HCT116 (cell line): ENCODE measurements around the gene FRS2. TPM values are rescaled to one million over a fixed set of nuclear protein-coding genes. Genes with fewer than 3 reads are reported as not detected.

Experiments
- ATAC-seq: fragments of 200-7000 bp; cut with Tn5 transposase; 2 replicates; pipeline ENCODE4 v1.9.1; 2020; ENCODE audit warnings: mild to moderate bottlenecking, moderate library complexity
- BruUV-seq: library from RNA; stranded (reverse); fragments of 400-500 nt; replicated peaks from 2 replicates; lab custom pipeline; 2021; lab: Mats Ljungman, UMichigan
- CTCF ChIA-PET: fragments of 300-600 bp; sonication (Branson Sonifier 250); formaldehyde crosslinking; loops from one replicate; lab custom pipeline; 2021; ENCODE audit warnings: antibody characterized with exemption; lab: Charles Lee
- POLR2A ChIA-PET: fragments of 300-600, 350-600 bp; sonication (Branson Sonifier 250); formaldehyde crosslinking; loops from one replicate; lab custom pipeline; 2021; ENCODE audit warnings: antibody characterized with exemption; lab: Charles Lee
- RAD21 ChIA-PET, 2 experiments: fragments of 300-600 bp; sonication (Branson Sonifier 250); formaldehyde crosslinking; loops; one replicate each; lab custom pipeline; 2023; ENCODE audit warnings: low total read pairs in 2 of 2; ENCODE audit not compliant: uncharacterized antibody in 2 of 2, unreplicated experiment in 2 of 2, low non-redundant PET in 1 of 2; lab: Charles Lee
- DNase-seq: peaks from one replicate; pipeline ENCODE4 v3.0.0-alpha.2; 2010; ENCODE audit warnings: low read depth, low spot score
- H2AFZ ChIP-seq: fragments of 200-600 bp; shearing (Covaris generic), sonication (generic); 2 replicates; pipeline ENCODE4 v1.6.1; 2017; ENCODE audit warnings: low read depth, mixed run types, mixed read lengths, antibody characterized with exemption, low read length; ENCODE audit not compliant: poor library complexity, severe bottlenecking
- H3K27ac ChIP-seq: 2 replicates; pipeline ENCODE4 v1.5.1; 2012; ENCODE audit warnings: low read depth, low read length
- H3K27me3 ChIP-seq: fragments of 200-600 bp; sonication (generic); 2 replicates; pipeline ENCODE4 v1.6.1; 2016; ENCODE audit warnings: mixed run types, low read length, mixed read lengths; ENCODE audit not compliant: insufficient read depth
- H3K36me3 ChIP-seq, 2 experiments: fragments of 200-500 bp in 1 of 2; fragments of 200-600 bp in 1 of 2; sonication (Bioruptor generic) in 1 of 2; sonication (generic) in 1 of 2; 2 replicates each; pipeline versions ENCODE4 v1.5.1 to v1.6.1; 2014 to 2016; ENCODE audit warnings: low read length in 2 of 2, inconsistent platforms in 1 of 2, mixed read lengths in 1 of 2, mixed run types in 1 of 2; ENCODE audit not compliant: insufficient read depth in 2 of 2, control insufficient read depth in 1 of 2
- H3K4me1 ChIP-seq, 2 experiments: fragments of 200-600 bp in 1 of 2; sonication (generic) in 1 of 2; 2 replicates each; pipeline versions ENCODE4 v1.5.1 to v1.6.1; 2012 to 2017; ENCODE audit warnings: low read length in 2 of 2, inconsistent platforms in 1 of 2, mild to moderate bottlenecking in 1 of 2, mixed read lengths in 1 of 2, mixed run types in 1 of 2, moderate library complexity in 1 of 2; ENCODE audit not compliant: insufficient read depth in 2 of 2, control insufficient read depth in 1 of 2
- H3K4me2 ChIP-seq: fragments of 200-600 bp; sonication (generic); 2 replicates; pipeline ENCODE4 v1.6.1; 2017; ENCODE audit warnings: mixed run types, low read length, mixed read lengths
- H3K4me3 ChIP-seq, 2 experiments: fragments of 200-600 bp in 1 of 2; sonication (generic) in 1 of 2; replicated peaks in 1 of 2; 2 replicates each; pipeline ENCODE4 v1.5.1; 2011 to 2016; ENCODE audit warnings: low read length in 2 of 2, control low read depth in 1 of 2, low read depth in 1 of 2, mild to moderate bottlenecking in 1 of 2, mixed read lengths in 1 of 2, mixed run types in 1 of 2
- H3K79me2 ChIP-seq: fragments of 200-600 bp; sonication (generic); 2 replicates; pipeline ENCODE4 v1.6.1; 2017; ENCODE audit warnings: mild to moderate bottlenecking, mixed run types, low read length, moderate library complexity, mixed read lengths; ENCODE audit not compliant: insufficient read depth
- H3K9ac ChIP-seq: fragments of 200-600 bp; sonication (generic); 2 replicates; pipeline ENCODE4 v1.6.1; 2016; ENCODE audit warnings: low read length, mixed read lengths
- H3K9me2 ChIP-seq: fragments of 200-600 bp; sonication (generic), shearing (Covaris generic); 2 replicates; pipeline ENCODE4 v1.6.1; 2017; ENCODE audit warnings: mixed run types, mild to moderate bottlenecking, moderate library complexity; ENCODE audit not compliant: insufficient read depth
- H3K9me3 ChIP-seq, 2 experiments: fragments of 200-500 bp in 1 of 2; fragments of 200-600 bp in 1 of 2; sonication (Bioruptor generic) in 1 of 2; sonication (generic) in 1 of 2; 2 replicates each; pipeline ENCODE4 v1.6.1; 2014 to 2017; ENCODE audit warnings: low read length in 2 of 2, mixed read lengths in 2 of 2, inconsistent platforms in 1 of 2, low read depth in 1 of 2, mild to moderate bottlenecking in 1 of 2, mixed run types in 1 of 2, moderate library complexity in 1 of 2; ENCODE audit not compliant: control insufficient read depth in 1 of 2, insufficient read depth in 1 of 2
- H4K20me1 ChIP-seq: fragments of 200-600 bp; sonication (generic), shearing (Covaris generic); 2 replicates; pipeline ENCODE4 v1.6.1; 2017; ENCODE audit warnings: mixed run types, mild to moderate bottlenecking, moderate library complexity; ENCODE audit not compliant: insufficient read depth
- CEBPB ChIP-seq: IDR thresholded peaks from 2 replicates; pipeline ENCODE4 v1.6.1; 2012; ENCODE audit warnings: low read depth
- CTCF ChIP-seq, 3 experiments: fragments of 200-600 bp in 1 of 3; sonication (generic) in 1 of 3; IDR thresholded peaks in 2 of 3; conservative IDR thresholded peaks in 1 of 3; 2 replicates each; pipeline ENCODE4 v1.5.1; 2012 to 2017; ENCODE audit warnings: low read depth in 2 of 3, low read length in 2 of 3, antibody characterized with exemption in 1 of 3, borderline replicate concordance in 1 of 3, control low read depth in 1 of 3, mild to moderate bottlenecking in 1 of 3, mixed read lengths in 1 of 3, mixed run types in 1 of 3, moderate library complexity in 1 of 3; ENCODE audit not compliant: insufficient read depth in 1 of 3
- EGR1 ChIP-seq: IDR thresholded peaks from 2 replicates; pipeline ENCODE4 v1.6.1; 2012; ENCODE audit warnings: low read depth
- EZH2 ChIP-seq: fragments of 200-600 bp; sonication (generic); IDR thresholded peaks from 2 replicates; pipeline ENCODE4 v1.6.1; 2017; ENCODE audit warnings: antibody characterized with exemption, mixed run types
- EZH2phosphoT487 ChIP-seq: fragments of 200-600 bp; IDR thresholded peaks from 2 replicates; pipeline ENCODE4 v1.6.1; 2018; ENCODE audit warnings: antibody characterized with exemption, borderline replicate concordance
- FOSL1 ChIP-seq: IDR thresholded peaks from 2 replicates; pipeline ENCODE4 v1.6.1; 2012; ENCODE audit warnings: low read depth
- SP1 ChIP-seq: IDR thresholded peaks from 2 replicates; pipeline ENCODE4 v1.6.1; 2012; ENCODE audit warnings: low read depth
- SRF ChIP-seq: IDR thresholded peaks from 2 replicates; pipeline ENCODE4 v1.6.1; 2012; ENCODE audit warnings: low read depth
- ZBTB33 ChIP-seq: IDR thresholded peaks from 2 replicates; pipeline ENCODE4 v1.6.1; 2011; ENCODE audit warnings: mild to moderate bottlenecking, low read length, moderate library complexity; ENCODE audit not compliant: insufficient replicate concordance; ENCODE audit errors: extremely low read depth
- intact Hi-C: fragments of 100-400 bp; cut with micrococcal nuclease; formaldehyde crosslinking; loops from 2 replicates; pipeline ENCODE4 v1.10.0; 2022
- total RNA-seq: library from RNA; stranded (reverse); gene quantifications from one replicate; pipeline ENCODE4 v1.2.1, GENCODE V29; 2021; ENCODE audit not compliant: unreplicated experiment

Gene FRS2
- total RNA-seq, 1 experiment from 2014 or later: 14.7 TPM

- Histone ChIP-seq H3K9me3 (no peaks in the 10 kb centered on the region), H3K9ac (no peak overlapping the region), H3K4me1 (no peaks in the 10 kb centered on the region), H4K20me1 (peaks cover 4% of the 10 kb centered on the region; the same call in 1 of the 2 replicates), H3K4me3 (no peak overlapping the region), H3K79me2 (peaks cover 93% of the 10 kb centered on the region), H3K9me2 (no peaks in the 10 kb centered on the region), H3K27me3 (no peaks in the 10 kb centered on the region), H2AFZ (no peak overlapping the region), H3K27ac (no peak overlapping the region), H3K36me3 (no peaks in the 10 kb centered on the region), H3K4me2 (no peak overlapping the region)
- DNase-seq (no peak), ATAC-seq (no peak)
- intact Hi-C loops: no loop called here
- no TSS peak for BruUV-seq
- ChIA-PET POLR2A (no interaction called here), CTCF (no interaction called here), RAD21 (no interaction called here)
- TF ChIP-seq EZH2phosphoT487: no peak
- no peak for TF ChIP-seq EGR1
- TF ChIP-seq SP1: no peak
- TF ChIP-seq CEBPB: no peak
- TF ChIP-seq SRF: no peak
- TF ChIP-seq EZH2: no peak
- no peak for TF ChIP-seq ZBTB33
- no peak for TF ChIP-seq CTCF (IDR thresholded peaks at IDR 0.05 in 2 of 3, conservative IDR thresholded peaks at IDR 0.05 in 1 of 3; ENCODE audit: borderline replicate concordance in 1 of 3, insufficient read depth in 1 of 3, low read depth in 2 of 3, low read length in 2 of 3)
- TF ChIP-seq FOSL1: no peak
These were observed 10.5 kb downstream of the FRS2 start for GRCh38 chr12:69480698-69481097.
